GM23338 (cell line): Measurements from ENCODE around the gene TXNRD3. TPM values are rescaled to one million over a fixed set of nuclear protein-coding genes. Genes with fewer than 3 reads are reported as not detected.

Source experiments
- ATAC-seq: fragments of 200-7000 bp; cut with Tn5 transposase; 3 replicates; pipeline ENCODE4 v1.9.1; 2020
- DNase-seq: peaks from one replicate; pipeline ENCODE4 v3.0.0-alpha.2; 2015; ENCODE audit warnings: low spot score
- H2AFZ ChIP-seq: fragments of 200-600 bp; sonication (generic); 2 replicates; pipeline ENCODE4 v1.8.0; 2016; ENCODE audit warnings: antibody characterized with exemption, mild to moderate bottlenecking, moderate library complexity
- H3F3A ChIP-seq: fragments of 200-600 bp; sonication (generic); replicated peaks from 2 replicates; pipeline ENCODE4 v1.8.0; 2017; ENCODE audit warnings: antibody characterized with exemption, mixed run types, low read depth
- H3K27ac ChIP-seq: fragments of 200-600 bp; sonication (generic); 2 replicates; pipeline ENCODE4 v1.6.1; 2016; ENCODE audit warnings: low read depth
- H3K27me3 ChIP-seq: fragments of 200-600 bp; sonication (generic); 2 replicates; pipeline ENCODE4 v1.8.0; 2016; ENCODE audit warnings: mild to moderate bottlenecking, mixed run types, moderate library complexity; ENCODE audit not compliant: insufficient read depth
- H3K36me3 ChIP-seq: fragments of 200-600 bp; sonication (generic); 2 replicates; pipeline ENCODE4 v1.8.0; 2016; ENCODE audit warnings: mild to moderate bottlenecking; ENCODE audit not compliant: insufficient read depth
- H3K4me1 ChIP-seq: fragments of 200-600 bp; sonication (generic); 2 replicates; pipeline ENCODE4 v1.8.0; 2016; ENCODE audit warnings: mild to moderate bottlenecking, moderate library complexity; ENCODE audit not compliant: insufficient read depth
- H3K4me2 ChIP-seq: fragments of 200-600 bp; sonication (generic); 2 replicates; pipeline ENCODE4 v1.7.1; 2017; ENCODE audit warnings: mixed run types
- H3K4me3 ChIP-seq: fragments of 200-600 bp; sonication (generic); 2 replicates; pipeline ENCODE4 v1.6.1; 2016; ENCODE audit warnings: mixed run types
- H3K79me2 ChIP-seq: fragments of 200-600 bp; sonication (generic); replicated peaks from 2 replicates; pipeline ENCODE4 v1.8.0; 2017; ENCODE audit warnings: mild to moderate bottlenecking; ENCODE audit not compliant: insufficient read depth
- H3K9me2 ChIP-seq: fragments of 200-600 bp; sonication (generic); 2 replicates; pipeline ENCODE4 v1.8.0; 2017; ENCODE audit not compliant: insufficient read depth
- H4K20me1 ChIP-seq: fragments of 200-600 bp; sonication (generic); replicated peaks from 2 replicates; pipeline ENCODE4 v1.8.0; 2017; ENCODE audit warnings: mild to moderate bottlenecking; ENCODE audit not compliant: insufficient read depth
- H3K27ac Mint-ChIP-seq: 2 replicates; pipeline ENCODE4 v1.8.0; 2020; ENCODE audit warnings: inconsistent platforms, mild to moderate bottlenecking, moderate library complexity, mixed read lengths
- H3K27me3 Mint-ChIP-seq: 3 replicates; pipeline ENCODE4 v1.8.0; 2022; ENCODE audit warnings: low read depth, mild to moderate bottlenecking, moderate library complexity, mixed read lengths, inconsistent platforms; ENCODE audit not compliant: insufficient read depth, poor library complexity
- H3K36me3 Mint-ChIP-seq: 3 replicates; pipeline ENCODE4 v1.8.0; 2021; ENCODE audit warnings: low read depth, mild to moderate bottlenecking, inconsistent platforms, moderate library complexity, mixed read lengths
- H3K4me1 Mint-ChIP-seq: 3 replicates; pipeline ENCODE4 v1.8.0; 2020; ENCODE audit warnings: mild to moderate bottlenecking, inconsistent platforms, mixed read lengths
- H3K4me3 Mint-ChIP-seq: 3 replicates; pipeline ENCODE4 v1.8.0; 2021; ENCODE audit warnings: moderate library complexity, mild to moderate bottlenecking, inconsistent platforms, mixed read lengths
- H3K9me3 Mint-ChIP-seq: 3 replicates; pipeline ENCODE4 v1.8.0; 2020; ENCODE audit warnings: moderate library complexity, mild to moderate bottlenecking, inconsistent platforms, mixed read lengths
- CREB1 ChIP-seq: fragments of 250-450 bp; sonication (Bioruptor Pico); IDR thresholded peaks from 2 replicates; pipeline ENCODE4 v1.5.0; 2020; ENCODE audit warnings: low read depth, mild to moderate bottlenecking, moderate library complexity
- EZH2 ChIP-seq: fragments of 200-600 bp; sonication (generic); IDR thresholded peaks from one replicate; pipeline ENCODE4 v1.8.0; 2017; ENCODE audit warnings: antibody characterized with exemption, mild to moderate bottlenecking, low read depth; ENCODE audit not compliant: unreplicated experiment
- EZH2phosphoT487 ChIP-seq: fragments of 200-600 bp; sonication (generic); IDR thresholded peaks from one replicate; pipeline ENCODE4 v1.8.1; 2018; ENCODE audit warnings: antibody characterized with exemption; ENCODE audit not compliant: unreplicated experiment
- STAT1 ChIP-seq: IDR thresholded peaks from one replicate; pipeline ENCODE4 v1.6.1; 2016; ENCODE audit warnings: antibody characterized with exemption; ENCODE audit not compliant: unreplicated experiment
- ZNF331 ChIP-seq: fragments of 250-450 bp; sonication (Bioruptor Pico); IDR thresholded peaks from 2 replicates; pipeline ENCODE4 v1.5.0; 2020; ENCODE audit warnings: low read depth, mild to moderate bottlenecking, moderate library complexity
- polyA plus RNA-seq: library from polyadenylated mRNA; unstranded; fragments of >200 nt; fragmentation: Nextera tagmentation; extraction: Ambion mirVana; gene quantifications from 2 replicates; pipeline ENCODE4 v1.2.1, GENCODE V29; 2016
- total RNA-seq: library from RNA; depleted of rRNA; stranded (reverse); fragments of >200 nt; shearing (Covaris generic); gene quantifications from 2 replicates; pipeline ENCODE4 v1.2.3, GENCODE V29; 2014
- TF ChIP-seq, protein P1 (sequence below): IDR thresholded peaks from one replicate; pipeline ENCODE4 v1.6.1; 2018; ENCODE audit warnings: antibody characterized with exemption; ENCODE audit not compliant: unreplicated experiment
- TF ChIP-seq, protein P2 (sequence below): fragments of 250-450 bp; sonication (Bioruptor Pico); IDR thresholded peaks from 2 replicates; pipeline ENCODE4 v1.5.0; 2020; ENCODE audit warnings: mild to moderate bottlenecking, moderate library complexity
- TF ChIP-seq, protein P3 (sequence below), 2 experiments: fragments of 200-600 bp in 1 of 2; sonication (generic) in 1 of 2; conservative IDR thresholded peaks; 2 replicates each; pipeline versions ENCODE4 v1.5.1 to v1.6.1; 2016 to 2017; ENCODE audit warnings: antibody characterized with exemption in 2 of 2, low read depth in 2 of 2, mild to moderate bottlenecking in 2 of 2, moderate library complexity in 1 of 2

TXNRD3 gene
- total and polyA plus RNA-seq, 2 experiments from 2014 or later: 3.0 to 4.1 TPM

DNA sequence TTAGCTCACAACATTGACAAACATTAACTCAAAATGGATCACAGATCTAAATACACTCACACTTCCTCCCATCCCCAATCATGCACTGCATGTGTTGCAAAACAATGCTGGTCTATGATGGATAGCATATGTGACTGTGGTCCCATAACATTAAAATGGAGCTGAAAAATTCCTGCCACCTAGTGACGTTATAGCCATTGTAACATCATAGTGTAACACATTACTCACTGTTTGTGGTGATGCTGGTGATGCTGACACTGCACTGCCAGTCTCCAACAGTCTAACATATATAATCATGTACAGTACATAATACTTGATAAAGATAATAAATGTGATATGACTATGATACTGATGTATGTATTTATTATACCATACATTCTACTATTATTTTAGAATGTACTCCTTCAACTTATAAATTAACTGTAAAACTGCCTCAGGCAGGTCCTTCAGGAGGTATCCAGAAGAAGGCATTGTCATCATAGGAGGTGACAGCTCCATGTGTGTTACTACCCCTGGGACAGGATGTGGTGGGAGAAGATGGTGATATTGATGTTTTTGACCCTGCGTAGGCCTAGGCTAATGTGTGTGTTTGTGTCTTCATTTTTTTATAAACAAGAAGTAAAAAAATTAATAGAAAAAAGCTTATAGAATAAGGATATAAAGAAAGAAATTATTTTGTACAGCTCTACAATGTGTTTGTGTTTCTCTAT lies 41.3 kb downstream of the TXNRD3 start:
- Histone ChIP-seq H3K79me2 (no peaks in the 10 kb centered on the region), H3K9me2 (no peaks in the 10 kb centered on the region), H3K4me1 (no peaks in the 10 kb centered on the region), H3F3A (no peaks in the 10 kb centered on the region), H2AFZ (no peak overlapping the region), H3K36me3 (no peaks in the 10 kb centered on the region), H4K20me1 (no peaks in the 10 kb centered on the region), H3K27me3 (no peaks in the 10 kb centered on the region), H3K27ac (no peak overlapping the region), H3K4me3 (no peak overlapping the region), H3K4me2 (no peak overlapping the region)
- H3K27me3 Mint-ChIP-seq: no peaks in the 10 kb centered on the region
- no peak for DNase-seq
- ATAC-seq: no peak
- H3K9me3 Mint-ChIP-seq: no peaks in the 10 kb centered on the region
- TF ChIP-seq EZH2phosphoT487 (no peak), EZH2 (no peak), STAT1 (no peak), ZNF331 (no peak)
- H3K27ac Mint-ChIP-seq: no peak overlapping the region
- no peaks in the 10 kb centered on the region for H3K36me3 Mint-ChIP-seq
- peaks cover 3% of the 10 kb centered on the region; the same call in 1 of the 3 replicates for H3K4me1 Mint-ChIP-seq
- no peak overlapping the region for H3K4me3 Mint-ChIP-seq

DNA sequence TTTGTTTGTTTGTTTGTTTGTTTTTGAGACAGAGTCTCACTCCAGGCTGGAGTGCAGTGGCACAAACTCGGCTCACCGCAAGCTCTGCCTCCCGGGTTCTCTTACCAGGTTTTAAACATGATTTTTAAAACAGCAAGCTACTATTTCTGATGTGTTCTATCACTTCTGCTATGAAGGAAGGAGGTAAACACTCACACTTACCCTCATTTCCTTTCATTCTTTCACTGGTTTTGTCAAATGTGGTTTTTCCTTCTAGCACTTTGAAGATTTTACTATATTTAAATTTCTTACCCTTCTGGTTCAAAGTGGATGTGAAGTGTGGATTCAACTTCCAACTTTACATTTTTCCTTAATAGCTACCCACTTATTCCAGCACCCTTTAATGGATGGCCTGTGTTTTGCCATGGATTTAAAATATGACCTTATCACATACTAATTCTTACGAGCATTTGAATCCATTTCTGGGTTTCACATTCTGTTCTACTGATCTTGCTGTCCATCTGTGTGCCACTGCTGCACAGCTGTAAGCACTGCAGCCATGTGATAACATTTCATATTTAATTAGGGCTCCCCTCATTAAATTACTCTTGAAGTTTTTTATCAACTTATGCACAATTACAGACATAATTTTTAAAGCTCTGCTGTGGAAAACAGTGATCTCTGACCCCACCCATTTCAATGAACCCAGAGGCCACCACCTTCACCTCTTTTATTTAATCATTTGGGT lies 42.3 kb downstream of the TXNRD3 start:
- Histone ChIP-seq H3K79me2 (no peaks in the 10 kb centered on the region), H3K36me3 (no peaks in the 10 kb centered on the region), H3K4me1 (no peaks in the 10 kb centered on the region), H2AFZ (no peak overlapping the region), H3F3A (no peaks in the 10 kb centered on the region), H3K4me3 (no peak overlapping the region), H4K20me1 (no peaks in the 10 kb centered on the region), H3K9me2 (no peaks in the 10 kb centered on the region), H3K27me3 (no peaks in the 10 kb centered on the region), H3K4me2 (no peak overlapping the region), H3K27ac (no peak overlapping the region)
- H3K4me1 Mint-ChIP-seq: peaks cover 3% of the 10 kb centered on the region; the same call in 1 of the 3 replicates
- H3K27me3 Mint-ChIP-seq: no peaks in the 10 kb centered on the region
- H3K4me3 Mint-ChIP-seq: no peak overlapping the region
- ATAC-seq: no peak
- H3K27ac Mint-ChIP-seq: no peak overlapping the region
- no peaks in the 10 kb centered on the region for H3K36me3 Mint-ChIP-seq
- H3K9me3 Mint-ChIP-seq: no peaks in the 10 kb centered on the region
- DNase-seq: no peak
- TF ChIP-seq CREB1 (CRISPR knock-in tag): no peak
- TF ChIP-seq, protein P1, sequence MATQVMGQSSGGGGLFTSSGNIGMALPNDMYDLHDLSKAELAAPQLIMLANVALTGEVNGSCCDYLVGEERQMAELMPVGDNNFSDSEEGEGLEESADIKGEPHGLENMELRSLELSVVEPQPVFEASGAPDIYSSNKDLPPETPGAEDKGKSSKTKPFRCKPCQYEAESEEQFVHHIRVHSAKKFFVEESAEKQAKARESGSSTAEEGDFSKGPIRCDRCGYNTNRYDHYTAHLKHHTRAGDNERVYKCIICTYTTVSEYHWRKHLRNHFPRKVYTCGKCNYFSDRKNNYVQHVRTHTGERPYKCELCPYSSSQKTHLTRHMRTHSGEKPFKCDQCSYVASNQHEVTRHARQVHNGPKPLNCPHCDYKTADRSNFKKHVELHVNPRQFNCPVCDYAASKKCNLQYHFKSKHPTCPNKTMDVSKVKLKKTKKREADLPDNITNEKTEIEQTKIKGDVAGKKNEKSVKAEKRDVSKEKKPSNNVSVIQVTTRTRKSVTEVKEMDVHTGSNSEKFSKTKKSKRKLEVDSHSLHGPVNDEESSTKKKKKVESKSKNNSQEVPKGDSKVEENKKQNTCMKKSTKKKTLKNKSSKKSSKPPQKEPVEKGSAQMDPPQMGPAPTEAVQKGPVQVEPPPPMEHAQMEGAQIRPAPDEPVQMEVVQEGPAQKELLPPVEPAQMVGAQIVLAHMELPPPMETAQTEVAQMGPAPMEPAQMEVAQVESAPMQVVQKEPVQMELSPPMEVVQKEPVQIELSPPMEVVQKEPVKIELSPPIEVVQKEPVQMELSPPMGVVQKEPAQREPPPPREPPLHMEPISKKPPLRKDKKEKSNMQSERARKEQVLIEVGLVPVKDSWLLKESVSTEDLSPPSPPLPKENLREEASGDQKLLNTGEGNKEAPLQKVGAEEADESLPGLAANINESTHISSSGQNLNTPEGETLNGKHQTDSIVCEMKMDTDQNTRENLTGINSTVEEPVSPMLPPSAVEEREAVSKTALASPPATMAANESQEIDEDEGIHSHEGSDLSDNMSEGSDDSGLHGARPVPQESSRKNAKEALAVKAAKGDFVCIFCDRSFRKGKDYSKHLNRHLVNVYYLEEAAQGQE: no peak
- TF ChIP-seq, protein P2, sequence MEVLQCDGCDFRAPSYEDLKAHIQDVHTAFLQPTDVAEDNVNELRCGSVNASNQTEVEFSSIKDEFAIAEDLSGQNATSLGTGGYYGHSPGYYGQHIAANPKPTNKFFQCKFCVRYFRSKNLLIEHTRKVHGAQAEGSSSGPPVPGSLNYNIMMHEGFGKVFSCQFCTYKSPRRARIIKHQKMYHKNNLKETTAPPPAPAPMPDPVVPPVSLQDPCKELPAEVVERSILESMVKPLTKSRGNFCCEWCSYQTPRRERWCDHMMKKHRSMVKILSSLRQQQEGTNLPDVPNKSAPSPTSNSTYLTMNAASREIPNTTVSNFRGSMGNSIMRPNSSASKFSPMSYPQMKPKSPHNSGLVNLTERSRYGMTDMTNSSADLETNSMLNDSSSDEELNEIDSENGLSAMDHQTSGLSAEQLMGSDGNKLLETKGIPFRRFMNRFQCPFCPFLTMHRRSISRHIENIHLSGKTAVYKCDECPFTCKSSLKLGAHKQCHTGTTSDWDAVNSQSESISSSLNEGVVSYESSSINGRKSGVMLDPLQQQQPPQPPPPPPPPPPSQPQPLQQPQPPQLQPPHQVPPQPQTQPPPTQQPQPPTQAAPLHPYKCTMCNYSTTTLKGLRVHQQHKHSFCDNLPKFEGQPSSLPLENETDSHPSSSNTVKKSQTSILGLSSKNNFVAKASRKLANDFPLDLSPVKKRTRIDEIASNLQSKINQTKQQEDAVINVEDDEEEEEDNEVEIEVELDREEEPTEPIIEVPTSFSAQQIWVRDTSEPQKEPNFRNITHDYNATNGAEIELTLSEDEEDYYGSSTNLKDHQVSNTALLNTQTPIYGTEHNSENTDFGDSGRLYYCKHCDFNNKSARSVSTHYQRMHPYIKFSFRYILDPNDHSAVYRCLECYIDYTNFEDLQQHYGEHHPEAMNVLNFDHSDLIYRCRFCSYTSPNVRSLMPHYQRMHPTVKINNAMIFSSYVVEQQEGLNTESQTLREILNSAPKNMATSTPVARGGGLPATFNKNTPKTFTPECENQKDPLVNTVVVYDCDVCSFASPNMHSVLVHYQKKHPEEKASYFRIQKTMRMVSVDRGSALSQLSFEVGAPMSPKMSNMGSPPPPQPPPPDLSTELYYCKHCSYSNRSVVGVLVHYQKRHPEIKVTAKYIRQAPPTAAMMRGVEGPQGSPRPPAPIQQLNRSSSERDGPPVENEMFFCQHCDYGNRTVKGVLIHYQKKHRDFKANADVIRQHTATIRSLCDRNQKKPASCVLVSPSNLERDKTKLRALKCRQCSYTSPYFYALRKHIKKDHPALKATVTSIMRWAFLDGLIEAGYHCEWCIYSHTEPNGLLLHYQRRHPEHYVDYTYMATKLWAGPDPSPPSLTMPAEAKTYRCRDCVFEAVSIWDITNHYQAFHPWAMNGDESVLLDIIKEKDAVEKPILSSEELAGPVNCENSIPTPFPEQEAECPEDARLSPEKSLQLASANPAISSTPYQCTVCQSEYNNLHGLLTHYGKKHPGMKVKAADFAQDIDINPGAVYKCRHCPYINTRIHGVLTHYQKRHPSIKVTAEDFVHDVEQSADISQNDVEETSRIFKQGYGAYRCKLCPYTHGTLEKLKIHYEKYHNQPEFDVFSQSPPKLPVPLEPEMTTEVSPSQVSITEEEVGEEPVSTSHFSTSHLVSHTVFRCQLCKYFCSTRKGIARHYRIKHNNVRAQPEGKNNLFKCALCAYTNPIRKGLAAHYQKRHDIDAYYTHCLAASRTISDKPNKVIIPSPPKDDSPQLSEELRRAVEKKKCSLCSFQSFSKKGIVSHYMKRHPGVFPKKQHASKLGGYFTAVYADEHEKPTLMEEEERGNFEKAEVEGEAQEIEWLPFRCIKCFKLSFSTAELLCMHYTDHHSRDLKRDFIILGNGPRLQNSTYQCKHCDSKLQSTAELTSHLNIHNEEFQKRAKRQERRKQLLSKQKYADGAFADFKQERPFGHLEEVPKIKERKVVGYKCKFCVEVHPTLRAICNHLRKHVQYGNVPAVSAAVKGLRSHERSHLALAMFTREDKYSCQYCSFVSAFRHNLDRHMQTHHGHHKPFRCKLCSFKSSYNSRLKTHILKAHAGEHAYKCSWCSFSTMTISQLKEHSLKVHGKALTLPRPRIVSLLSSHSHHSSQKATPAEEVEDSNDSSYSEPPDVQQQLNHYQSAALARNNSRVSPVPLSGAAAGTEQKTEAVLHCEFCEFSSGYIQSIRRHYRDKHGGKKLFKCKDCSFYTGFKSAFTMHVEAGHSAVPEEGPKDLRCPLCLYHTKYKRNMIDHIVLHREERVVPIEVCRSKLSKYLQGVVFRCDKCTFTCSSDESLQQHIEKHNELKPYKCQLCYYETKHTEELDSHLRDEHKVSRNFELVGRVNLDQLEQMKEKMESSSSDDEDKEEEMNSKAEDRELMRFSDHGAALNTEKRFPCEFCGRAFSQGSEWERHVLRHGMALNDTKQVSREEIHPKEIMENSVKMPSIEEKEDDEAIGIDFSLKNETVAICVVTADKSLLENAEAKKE (CRISPR knock-in tag): no peak
- TF ChIP-seq, protein P3, sequence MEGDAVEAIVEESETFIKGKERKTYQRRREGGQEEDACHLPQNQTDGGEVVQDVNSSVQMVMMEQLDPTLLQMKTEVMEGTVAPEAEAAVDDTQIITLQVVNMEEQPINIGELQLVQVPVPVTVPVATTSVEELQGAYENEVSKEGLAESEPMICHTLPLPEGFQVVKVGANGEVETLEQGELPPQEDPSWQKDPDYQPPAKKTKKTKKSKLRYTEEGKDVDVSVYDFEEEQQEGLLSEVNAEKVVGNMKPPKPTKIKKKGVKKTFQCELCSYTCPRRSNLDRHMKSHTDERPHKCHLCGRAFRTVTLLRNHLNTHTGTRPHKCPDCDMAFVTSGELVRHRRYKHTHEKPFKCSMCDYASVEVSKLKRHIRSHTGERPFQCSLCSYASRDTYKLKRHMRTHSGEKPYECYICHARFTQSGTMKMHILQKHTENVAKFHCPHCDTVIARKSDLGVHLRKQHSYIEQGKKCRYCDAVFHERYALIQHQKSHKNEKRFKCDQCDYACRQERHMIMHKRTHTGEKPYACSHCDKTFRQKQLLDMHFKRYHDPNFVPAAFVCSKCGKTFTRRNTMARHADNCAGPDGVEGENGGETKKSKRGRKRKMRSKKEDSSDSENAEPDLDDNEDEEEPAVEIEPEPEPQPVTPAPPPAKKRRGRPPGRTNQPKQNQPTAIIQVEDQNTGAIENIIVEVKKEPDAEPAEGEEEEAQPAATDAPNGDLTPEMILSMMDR (conservative IDR thresholded peaks at IDR 0.05; ENCODE audit: low read depth in 2 of 2): no peak
